HG03039 (cell line): ENCODE results near the gene ENTPD8.

Experiments
- ATAC-seq: cut with Tn5 transposase; IDR thresholded peaks from one replicate; pipeline ENCODE4 v1.9.1; 2021; ENCODE audit warnings: mild to moderate bottlenecking, moderate library complexity; ENCODE audit not compliant: unreplicated experiment

Gene ENTPD8

GRCh38 chr9:137441289-137441934, at the start of gene ENTPD8:
ENTPD8 (minus strand) TSS chr9:137441357; CDS start chr9:137438285, 3,072 bp downstream.
- no peak for ATAC-seq

GRCh38 chr9:137490532-137491186, 49.5 kb upstream of the ENTPD8 start:
- no peak for ATAC-seq

GRCh38 chr9:137488906-137489305, 47.7 kb upstream of the ENTPD8 start:
- no peak for ATAC-seq

GRCh38 chr9:137488327-137488653, 47.1 kb upstream of the ENTPD8 start:
- ATAC-seq: no peak

- ATAC-seq: no peak
These were observed 46.5 kb upstream of the ENTPD8 start for GRCh38 chr9:137487454-137488326.

GRCh38 chr9:137486545-137487453, 45.6 kb upstream of the ENTPD8 start:
- no peak for ATAC-seq

GRCh38 chr9:137486141-137486490, 45.0 kb upstream of the ENTPD8 start:
- no peak for ATAC-seq

- ATAC-seq: no peak
These were observed 44.4 kb upstream of the ENTPD8 start for GRCh38 chr9:137485343-137486140.

GRCh38 chr9:137484551-137485315, 43.6 kb upstream of the ENTPD8 start:
- ATAC-seq: no peak

GRCh38 chr9:137482094-137482781, 41.1 kb upstream of the ENTPD8 start:
- no peak for ATAC-seq

- ATAC-seq: no peak
These were observed 39.8 kb upstream of the ENTPD8 start for GRCh38 chr9:137480686-137481683.

GRCh38 chr9:137479892-137480685, 38.9 kb upstream of the ENTPD8 start:
- no peak for ATAC-seq

GRCh38 chr9:137478962-137479861, 38.1 kb upstream of the ENTPD8 start:
- no peak for ATAC-seq

GRCh38 chr9:137478613-137478961, 37.4 kb upstream of the ENTPD8 start:
- ATAC-seq: no peak

GRCh38 chr9:137477778-137478612, 36.8 kb upstream of the ENTPD8 start:
- ATAC-seq: no peak
